ENCODE results near the gene APBA3. TPM values are rescaled to one million over a fixed set of nuclear protein-coding genes. Genes with fewer than 3 reads are reported as not detected.

APBA3 gene
- total RNA-seq, 1 donor from 2014 or later: 51.2 TPM

DNA sequence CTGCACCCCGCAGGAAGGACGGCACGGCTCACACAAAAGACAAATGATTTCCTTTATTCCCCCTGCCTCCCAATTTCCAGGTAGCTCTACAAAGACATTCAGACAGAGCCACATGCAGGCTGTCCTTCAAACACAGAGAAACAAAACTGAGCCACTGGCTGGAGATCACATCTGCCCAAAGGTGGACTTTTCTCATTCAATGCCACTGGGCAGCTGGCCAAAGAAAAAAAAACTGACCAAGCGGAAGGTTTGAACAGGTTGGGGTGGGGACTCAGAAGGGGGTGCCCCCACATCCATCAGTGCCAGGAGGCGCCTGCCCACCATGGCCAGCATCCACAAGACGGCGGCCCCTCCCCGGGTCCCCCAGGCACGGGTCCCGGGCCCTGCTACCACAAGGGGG is 42.5 kb upstream of the APBA3 start:
- Mint-ChIP-seq H3K9me3 (peaks cover 4% of the 10 kb centered on the region), H3K4me3 (no peak overlapping the region), H3K4me1 (peaks cover 27% of the 10 kb centered on the region), H3K27ac (no peak overlapping the region), H3K27me3 (peaks cover 9% of the 10 kb centered on the region), H3K36me3 (ENCODE audit: low read depth) (no peaks in the 10 kb centered on the region)
- POLR2A ChIA-PET: no interaction called here
- intact Hi-C loops (cut with micrococcal nuclease): no loop called here
- TF ChIP-seq, protein P1, sequence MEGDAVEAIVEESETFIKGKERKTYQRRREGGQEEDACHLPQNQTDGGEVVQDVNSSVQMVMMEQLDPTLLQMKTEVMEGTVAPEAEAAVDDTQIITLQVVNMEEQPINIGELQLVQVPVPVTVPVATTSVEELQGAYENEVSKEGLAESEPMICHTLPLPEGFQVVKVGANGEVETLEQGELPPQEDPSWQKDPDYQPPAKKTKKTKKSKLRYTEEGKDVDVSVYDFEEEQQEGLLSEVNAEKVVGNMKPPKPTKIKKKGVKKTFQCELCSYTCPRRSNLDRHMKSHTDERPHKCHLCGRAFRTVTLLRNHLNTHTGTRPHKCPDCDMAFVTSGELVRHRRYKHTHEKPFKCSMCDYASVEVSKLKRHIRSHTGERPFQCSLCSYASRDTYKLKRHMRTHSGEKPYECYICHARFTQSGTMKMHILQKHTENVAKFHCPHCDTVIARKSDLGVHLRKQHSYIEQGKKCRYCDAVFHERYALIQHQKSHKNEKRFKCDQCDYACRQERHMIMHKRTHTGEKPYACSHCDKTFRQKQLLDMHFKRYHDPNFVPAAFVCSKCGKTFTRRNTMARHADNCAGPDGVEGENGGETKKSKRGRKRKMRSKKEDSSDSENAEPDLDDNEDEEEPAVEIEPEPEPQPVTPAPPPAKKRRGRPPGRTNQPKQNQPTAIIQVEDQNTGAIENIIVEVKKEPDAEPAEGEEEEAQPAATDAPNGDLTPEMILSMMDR (IDR thresholded peaks at IDR 0.05): no peak
- DNase-seq: no peak
- CTCF ChIA-PET: no interaction called here
- ATAC-seq (ENCODE audit: low read depth): no peak

DNA sequence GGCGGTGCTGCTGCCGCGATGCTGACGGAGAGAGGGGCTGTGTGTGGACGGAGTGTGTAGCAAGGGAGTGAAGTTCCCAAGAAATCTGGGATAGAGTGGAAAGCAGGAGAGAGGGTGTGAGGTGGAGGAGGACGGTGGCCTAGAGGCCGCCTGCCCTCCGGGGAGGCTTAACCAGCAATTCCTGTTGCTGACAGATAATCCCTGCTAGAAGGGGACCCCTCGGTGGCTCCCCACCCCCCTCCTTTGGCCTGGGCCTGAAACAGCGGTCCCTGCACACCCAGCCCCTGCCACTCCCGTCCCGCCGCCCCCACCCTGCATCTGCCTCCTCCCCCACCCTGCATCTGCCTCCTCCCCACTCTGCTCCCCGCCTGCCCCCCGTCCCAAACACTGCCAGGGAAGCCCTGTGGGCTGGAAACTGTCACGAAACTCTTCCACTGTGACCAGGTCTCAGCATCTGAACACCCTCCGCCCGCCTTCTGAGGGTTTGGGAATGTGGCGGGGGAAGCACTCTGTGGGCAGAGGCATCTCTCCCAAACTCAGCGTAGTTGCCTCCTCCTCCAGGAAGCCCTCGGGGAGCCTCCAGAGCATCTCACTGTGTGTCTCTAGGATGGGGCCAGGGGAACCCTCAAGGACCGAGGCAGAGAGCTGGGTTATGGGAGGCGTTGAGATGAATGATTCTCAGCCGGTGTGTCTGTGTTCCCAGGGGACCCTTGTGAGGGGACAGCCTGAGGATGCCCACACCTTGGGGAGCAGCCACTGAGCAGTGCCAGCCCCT is 41.8 kb upstream of the APBA3 start:
- Mint-ChIP-seq H3K4me3 (no peak overlapping the region), H3K36me3 (ENCODE audit: low read depth) (no peaks in the 10 kb centered on the region), H3K4me1 (peaks cover 27% of the 10 kb centered on the region), H3K9me3 (peaks cover 4% of the 10 kb centered on the region), H3K27ac (peak overlapping the region; percentile 46), H3K27me3 (peaks cover 11% of the 10 kb centered on the region)
- intact Hi-C loops (cut with micrococcal nuclease): no loop called here
- ATAC-seq (ENCODE audit: low read depth): no peak
- ChIA-PET POLR2A (no interaction called here), CTCF (no interaction called here)
- TF ChIP-seq, protein P1 (IDR thresholded peaks at IDR 0.05): no peak
- DNase-seq: no peak

DNA sequence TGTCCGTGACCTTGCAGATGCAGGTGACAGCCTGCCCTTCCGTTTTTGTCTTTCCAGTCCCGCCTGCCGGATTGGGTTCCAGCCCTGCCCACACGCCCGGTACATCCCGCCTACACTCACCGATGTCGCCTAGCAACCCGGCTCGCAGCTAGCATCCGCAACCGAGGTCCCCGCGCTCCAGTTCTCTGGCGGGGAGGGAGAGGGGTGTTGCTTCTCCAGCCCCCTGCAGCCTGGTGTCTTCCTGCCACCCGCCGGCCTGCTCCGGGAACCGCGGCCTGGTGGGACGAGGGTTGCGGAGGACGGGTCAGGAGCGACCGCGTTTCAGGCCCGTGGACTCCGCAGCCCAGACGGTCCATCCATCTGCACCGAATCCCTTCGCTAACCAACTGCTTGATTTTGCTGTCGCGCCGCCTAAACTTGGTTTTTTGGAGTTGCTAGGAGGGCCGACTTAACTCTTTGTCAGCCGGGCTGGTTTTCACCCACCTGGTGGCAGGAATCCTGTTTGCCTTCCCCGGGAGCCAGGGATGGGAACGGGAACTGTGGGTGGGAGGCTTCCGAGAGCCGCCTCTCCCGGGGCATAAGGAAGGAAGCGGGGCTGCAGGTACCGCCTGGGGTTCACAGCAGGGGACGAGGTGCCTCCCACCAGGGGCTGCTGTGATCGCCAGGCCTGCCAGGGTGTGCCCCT is 40.1 kb upstream of the APBA3 start:
- Mint-ChIP-seq H3K4me3 (peak overlapping the region; percentile 62), H3K4me1 (peaks cover 18% of the 10 kb centered on the region), H3K9me3 (peaks cover 4% of the 10 kb centered on the region), H3K27me3 (peaks cover 11% of the 10 kb centered on the region), H3K36me3 (ENCODE audit: low read depth) (no peaks in the 10 kb centered on the region), H3K27ac (no peak overlapping the region)
- ChIA-PET CTCF (no interaction called here), POLR2A (no interaction called here)
- intact Hi-C loops (cut with micrococcal nuclease): loop anchor here (1.0 kb wide), 1 partner anchor 9 kb away; no protein-coding TSS in a partner anchor
- peak; percentile 40 for DNase-seq
- TF ChIP-seq, protein P1 (IDR thresholded peaks at IDR 0.05): no peak
- ATAC-seq (ENCODE audit: low read depth): peak; percentile 68

DNA sequence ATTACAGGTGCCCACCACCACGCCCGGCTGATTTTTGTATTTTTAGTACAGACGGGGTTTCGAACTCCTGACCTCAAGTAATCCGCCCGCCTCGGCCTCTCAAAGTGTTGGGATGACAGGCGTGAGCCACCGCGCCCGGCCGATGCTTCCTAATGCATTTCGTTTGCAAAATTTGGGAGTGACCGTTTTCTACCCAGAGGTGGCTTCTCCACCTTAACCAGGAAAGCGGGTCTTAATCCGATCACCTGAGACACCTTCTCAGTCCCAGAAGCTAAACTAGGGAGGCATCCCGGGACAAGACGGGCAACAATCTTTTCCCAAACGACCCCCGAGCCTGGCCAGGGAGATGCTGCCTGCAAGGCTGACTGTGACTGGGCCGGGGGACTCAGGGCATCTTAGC is 39.5 kb upstream of the APBA3 start:
- H3K9me3 Mint-ChIP-seq: peaks cover 6% of the 10 kb centered on the region
- no peaks in the 10 kb centered on the region for H3K36me3 Mint-ChIP-seq (ENCODE audit: low read depth)
- H3K4me3 Mint-ChIP-seq: peak overlapping the region; percentile 62
- H3K27me3 Mint-ChIP-seq: peaks cover 11% of the 10 kb centered on the region
- peaks cover 18% of the 10 kb centered on the region for H3K4me1 Mint-ChIP-seq
- intact Hi-C loops (cut with micrococcal nuclease): loop anchor here (1.0 kb wide), 1 partner anchor 9 kb away; no protein-coding TSS in a partner anchor
- H3K27ac Mint-ChIP-seq: no peak overlapping the region
- ATAC-seq (ENCODE audit: low read depth) (no peak), DNase-seq (no peak)
- ChIA-PET CTCF (no interaction called here), POLR2A (no interaction called here)
- TF ChIP-seq, protein P1 (IDR thresholded peaks at IDR 0.05): no peak

- H3K27me3 Mint-ChIP-seq: peaks cover 9% of the 10 kb centered on the region
- no peak for ATAC-seq (ENCODE audit: low read depth)
- peaks cover 18% of the 10 kb centered on the region for H3K4me1 Mint-ChIP-seq
- H3K27ac Mint-ChIP-seq: no peak overlapping the region
- no peaks in the 10 kb centered on the region for H3K36me3 Mint-ChIP-seq (ENCODE audit: low read depth)
- TF ChIP-seq, protein P1 (IDR thresholded peaks at IDR 0.05): no peak
- ChIA-PET POLR2A (no interaction called here), CTCF (no interaction called here)
- DNase-seq: no peak
- intact Hi-C loops (cut with micrococcal nuclease): no loop called here
- no peak overlapping the region for H3K4me3 Mint-ChIP-seq
- H3K9me3 Mint-ChIP-seq: peaks cover 9% of the 10 kb centered on the region
These were observed 36.6 kb upstream of the APBA3 start for GRCh38 chr19:3798137-3798536.
